Measurements from ENCODE around the gene C12orf75.

GRCh38 chr12:105321125-105321524 is 9.4 kb upstream of the C12orf75 start:
- TF ChIP-seq EZH2 (IDR thresholded peaks at IDR 0.05; ENCODE audit: low read depth), result no peak
- no peak for TF ChIP-seq CTCF (conservative IDR thresholded peaks at IDR 0.05)
